NCI-H82 treated with DMSO at 0.1 percent for 48 hours (cell line): ENCODE results near the gene DGKE.

ENCODE experiments used
- DNase-seq: peaks from one replicate; lab custom pipeline; 2025; ENCODE audit not compliant: unreplicated experiment; lab: John Stamatoyannopoulos, UW

DGKE gene

GRCh38 chr17:56845934-56846333 is 12.0 kb downstream of the DGKE start:
- DNase-seq: no peak

GRCh38 chr17:56847106-56847505 is 13.2 kb downstream of the DGKE start:
- DNase-seq: no peak

GRCh38 chr17:56849131-56849530 is 15.2 kb downstream of the DGKE start:
- DNase-seq: no peak

- no peak for DNase-seq
Measured at GRCh38 chr17:56850591-56850990, 16.6 kb downstream of the DGKE start.

- DNase-seq: no peak
Measured at GRCh38 chr17:56851008-56851407, 17.1 kb downstream of the DGKE start.

GRCh38 chr17:56861899-56862298 is 27.9 kb downstream of the DGKE start:
- DNase-seq: no peak

- DNase-seq: no peak
Measured at GRCh38 chr17:56863974-56864373, 30.0 kb downstream of the DGKE start.

- DNase-seq: no peak
Measured at GRCh38 chr17:56866076-56866475, 32.1 kb downstream of the DGKE start.

GRCh38 chr17:56866496-56866895 is 32.5 kb downstream of the DGKE start:
- DNase-seq: no peak

GRCh38 chr17:56867948-56868376 is 34.0 kb downstream of the DGKE start:
- no peak for DNase-seq

- DNase-seq: no peak
Measured at GRCh38 chr17:56868716-56869115, 34.8 kb downstream of the DGKE start.

- no peak for DNase-seq
Measured at GRCh38 chr17:56870081-56870651, 36.2 kb downstream of the DGKE start.

GRCh38 chr17:56876766-56877179 is 42.8 kb downstream of the DGKE start:
- DNase-seq: no peak

- no peak for DNase-seq
Measured at GRCh38 chr17:56879280-56879679, 45.3 kb downstream of the DGKE start.

GRCh38 chr17:56880133-56880532 is 46.2 kb downstream of the DGKE start:
- DNase-seq: no peak

GRCh38 chr17:56880571-56880970 is 46.6 kb downstream of the DGKE start:
- no peak for DNase-seq

- no peak for DNase-seq
Measured at GRCh38 chr17:56881685-56882295, 47.8 kb downstream of the DGKE start.

- DNase-seq: no peak
Measured at GRCh38 chr17:56883616-56884015, 49.7 kb downstream of the DGKE start.

GRCh38 chr17:56884483-56885311 is 50.7 kb downstream of the DGKE start:
- DNase-seq: no peak

- no peak for DNase-seq
Measured at GRCh38 chr17:56885312-56885657, 51.3 kb downstream of the DGKE start.

GRCh38 chr17:56886288-56886731 is 52.4 kb downstream of the DGKE start:
- DNase-seq: no peak

- DNase-seq: no peak
Measured at GRCh38 chr17:56887105-56887504, 53.2 kb downstream of the DGKE start.
